ENCODE measurements around the gene PODN.

The PODN gene

DNA sequence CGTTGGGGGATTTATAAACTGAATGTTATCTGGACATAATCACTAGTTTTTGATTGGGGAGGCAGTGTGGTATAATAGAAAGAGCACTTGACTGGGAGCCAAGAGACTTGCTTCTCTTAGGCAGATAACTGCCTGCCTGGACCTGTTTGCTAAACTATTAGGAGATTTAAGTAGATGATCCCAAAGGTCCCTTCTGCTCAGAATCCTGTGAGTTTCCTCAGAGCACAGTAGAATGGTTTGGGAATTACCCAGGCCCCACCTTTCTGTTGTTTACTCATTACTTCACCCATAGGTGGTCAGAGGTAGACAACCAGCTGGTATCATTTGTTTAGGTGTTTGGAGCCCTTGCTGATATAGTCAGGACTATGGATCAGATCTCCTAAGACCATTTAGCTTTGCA, 10.3 kb upstream of the PODN start:
- DNase-seq = no peak

DNA sequence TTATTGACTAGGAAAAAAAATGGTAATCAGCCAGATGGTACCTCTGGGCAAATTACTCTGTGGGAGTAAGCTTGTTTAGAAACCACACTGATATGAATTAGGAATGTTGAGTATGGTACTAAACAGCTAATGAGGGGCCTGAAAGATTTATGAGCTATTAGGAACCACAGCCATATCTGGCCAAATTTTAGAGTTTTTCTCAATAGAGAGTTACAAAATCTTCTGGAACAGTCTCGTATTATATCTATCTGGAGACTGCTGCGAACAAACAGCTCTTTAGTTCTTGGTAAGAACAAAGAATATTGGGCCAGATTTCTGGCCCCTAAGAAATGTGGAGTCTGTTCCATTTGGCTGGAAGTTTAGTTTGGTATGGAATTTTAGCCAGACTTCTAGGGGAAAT, 4.9 kb upstream of the PODN start:
- DNase-seq = no peak

- DNase-seq = no peak
Measured at GRCh38 chr1:53060579-53060978, 1.4 kb upstream of the PODN start.

DNA sequence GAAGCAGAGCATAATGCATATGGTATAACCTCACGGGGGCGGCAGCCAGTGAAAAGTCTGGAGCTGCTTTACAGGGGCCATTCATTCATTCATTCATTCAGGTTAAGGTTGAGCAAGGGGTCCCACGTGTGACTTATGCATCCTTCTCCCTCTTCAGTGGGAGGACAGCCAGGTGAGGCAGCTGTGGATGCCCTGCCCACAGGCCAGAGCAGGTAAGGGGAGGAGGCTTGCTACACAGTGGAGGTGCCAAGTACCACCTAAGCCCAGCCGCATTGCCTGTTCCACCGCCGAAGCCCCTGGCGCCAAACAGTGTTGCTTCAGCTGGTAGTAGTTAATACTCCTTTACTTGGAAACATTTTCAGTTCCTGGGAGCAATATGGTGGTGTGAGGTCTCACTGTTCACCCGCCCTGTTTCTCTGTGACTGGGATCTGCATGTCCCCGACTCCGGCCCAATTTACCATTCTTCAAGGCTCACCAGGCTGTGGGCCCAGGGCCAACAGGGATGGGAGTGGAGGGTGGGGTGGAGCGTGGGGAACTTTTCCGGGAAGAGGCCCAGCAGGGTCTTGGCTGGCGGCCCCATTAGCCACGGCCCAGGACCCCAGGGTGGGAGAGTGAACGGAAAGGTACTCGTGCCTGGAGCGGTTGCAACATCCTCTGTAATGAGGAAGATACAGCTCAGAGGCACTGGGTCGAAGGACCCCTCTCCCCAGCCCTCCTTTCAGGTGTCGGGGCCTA, 722 bp upstream of the PODN start:
- DNase-seq = no peak

DNA sequence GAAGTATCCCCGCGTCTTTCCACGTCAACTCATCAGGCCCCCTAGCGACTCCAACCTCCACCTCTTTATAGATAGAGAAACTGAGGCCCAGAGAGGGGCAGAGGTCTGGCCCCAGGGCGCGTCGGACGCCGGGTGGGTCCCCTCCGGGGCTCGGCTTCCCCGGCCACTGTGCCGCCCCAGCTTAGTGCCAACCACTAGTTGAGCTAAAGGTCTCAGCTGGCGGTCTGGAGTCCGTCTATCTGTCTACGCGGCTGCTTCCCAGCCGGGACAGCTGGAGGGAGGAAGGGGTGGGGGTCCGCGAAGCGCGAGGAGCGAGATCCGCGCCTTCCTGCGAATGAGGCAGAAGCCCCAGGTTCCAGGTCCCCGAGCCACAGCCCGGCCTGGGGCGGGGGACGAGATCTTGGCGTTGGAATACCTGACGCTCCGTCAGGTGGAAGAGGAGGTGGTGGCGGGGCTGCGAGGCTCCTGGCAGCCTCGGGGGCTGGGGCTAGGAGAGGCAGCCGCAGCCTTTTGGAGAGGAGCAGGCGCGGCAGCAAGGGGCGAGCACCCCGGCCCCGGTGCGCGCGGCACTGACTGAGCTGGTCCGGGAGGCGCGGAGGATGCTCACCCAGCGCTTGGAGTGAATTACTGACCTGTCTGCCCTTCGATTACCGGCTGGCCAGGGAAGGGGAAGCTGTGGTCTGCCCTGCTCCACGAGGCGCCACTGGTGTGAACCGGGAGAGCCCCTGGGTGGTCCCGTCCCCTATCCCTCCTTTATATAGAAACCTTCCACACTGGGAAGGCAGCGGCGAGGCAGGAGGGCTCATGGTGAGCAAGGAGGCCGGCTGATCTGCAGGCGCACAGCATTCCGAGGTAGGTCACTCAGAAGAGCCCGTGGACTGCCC, 937 bp downstream of the PODN start:
- no peak for DNase-seq

- DNase-seq = no peak
Measured at GRCh38 chr1:53063744-53064515, 1.9 kb downstream of the PODN start.

GRCh38 chr1:53065391-53065790, 3.4 kb downstream of the PODN start:
- no peak for DNase-seq

GRCh38 chr1:53066488-53066887, 4.5 kb downstream of the PODN start:
- no peak for DNase-seq

GRCh38 chr1:53066891-53067738, 5.1 kb downstream of the PODN start:
- DNase-seq = no peak

- DNase-seq = no peak
Measured at GRCh38 chr1:53067886-53068285, 5.9 kb downstream of the PODN start.

GRCh38 chr1:53068314-53069099, 6.5 kb downstream of the PODN start:
- no peak for DNase-seq

DNA sequence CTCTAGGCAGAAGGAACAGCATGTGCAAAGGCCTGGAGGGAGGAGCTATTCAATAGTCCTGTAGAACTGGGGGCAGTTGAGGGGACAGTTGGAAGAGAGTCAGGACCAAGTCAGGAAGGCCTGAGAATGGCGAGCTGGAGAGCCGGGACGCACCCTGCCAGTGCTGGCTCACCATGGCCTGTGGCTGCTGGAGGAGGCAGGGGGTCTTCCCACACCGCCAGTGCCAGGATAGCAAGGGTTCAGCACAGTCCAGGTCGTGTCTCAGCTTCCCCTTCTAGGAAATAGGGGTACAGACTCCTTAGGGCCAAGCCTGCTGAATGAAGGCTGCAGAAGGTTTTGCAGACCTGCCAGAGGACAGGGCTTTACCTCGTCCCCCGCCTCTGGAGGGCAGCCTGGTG, 7.3 kb downstream of the PODN start:
- DNase-seq = no peak

DNA sequence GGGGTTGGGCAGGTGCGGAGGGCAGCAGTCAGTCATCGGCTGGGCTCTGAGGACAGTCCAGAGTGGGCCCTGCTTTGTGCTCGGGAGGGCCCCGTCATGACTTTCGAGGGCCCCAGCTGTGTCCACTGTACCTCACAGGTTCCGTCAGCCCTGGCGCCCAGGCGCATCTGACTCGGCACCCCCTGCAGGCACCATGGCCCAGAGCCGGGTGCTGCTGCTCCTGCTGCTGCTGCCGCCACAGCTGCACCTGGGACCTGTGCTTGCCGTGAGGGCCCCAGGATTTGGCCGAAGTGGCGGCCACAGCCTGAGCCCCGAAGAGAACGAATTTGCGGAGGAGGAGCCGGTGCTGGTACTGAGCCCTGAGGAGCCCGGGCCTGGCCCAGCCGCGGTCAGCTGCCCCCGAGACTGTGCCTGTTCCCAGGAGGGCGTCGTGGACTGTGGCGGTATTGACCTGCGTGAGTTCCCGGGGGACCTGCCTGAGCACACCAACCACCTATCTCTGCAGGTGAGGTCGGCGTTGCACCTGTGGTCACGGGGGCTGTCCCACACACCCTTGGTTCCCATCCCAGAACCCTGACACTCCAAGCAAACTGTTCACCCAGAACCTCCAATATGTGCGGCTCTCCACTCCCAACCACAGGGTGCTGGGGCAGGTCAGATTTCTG, 7.8 kb downstream of the PODN start:
- DNase-seq = no peak

DNA sequence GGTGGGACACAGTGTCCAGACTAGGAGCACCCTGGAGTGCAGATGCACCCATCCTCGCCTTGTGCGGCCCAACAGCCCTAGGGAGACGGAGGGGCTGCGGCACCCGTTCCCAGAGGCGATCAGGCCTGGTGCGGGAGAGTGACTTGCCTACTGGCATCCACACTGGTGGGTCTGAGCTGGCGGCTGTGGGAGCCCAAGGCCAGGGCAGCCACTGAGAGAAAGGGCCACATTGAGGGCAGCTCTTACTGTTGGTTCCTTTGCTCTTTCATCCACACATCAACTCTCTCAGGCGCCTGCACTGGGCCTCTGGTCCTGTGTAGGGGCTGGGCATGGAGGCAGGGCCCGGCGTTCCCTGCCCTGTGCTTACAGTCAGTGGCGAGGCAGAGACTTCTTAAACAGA, 8.6 kb downstream of the PODN start:
- DNase-seq = no peak

DNA sequence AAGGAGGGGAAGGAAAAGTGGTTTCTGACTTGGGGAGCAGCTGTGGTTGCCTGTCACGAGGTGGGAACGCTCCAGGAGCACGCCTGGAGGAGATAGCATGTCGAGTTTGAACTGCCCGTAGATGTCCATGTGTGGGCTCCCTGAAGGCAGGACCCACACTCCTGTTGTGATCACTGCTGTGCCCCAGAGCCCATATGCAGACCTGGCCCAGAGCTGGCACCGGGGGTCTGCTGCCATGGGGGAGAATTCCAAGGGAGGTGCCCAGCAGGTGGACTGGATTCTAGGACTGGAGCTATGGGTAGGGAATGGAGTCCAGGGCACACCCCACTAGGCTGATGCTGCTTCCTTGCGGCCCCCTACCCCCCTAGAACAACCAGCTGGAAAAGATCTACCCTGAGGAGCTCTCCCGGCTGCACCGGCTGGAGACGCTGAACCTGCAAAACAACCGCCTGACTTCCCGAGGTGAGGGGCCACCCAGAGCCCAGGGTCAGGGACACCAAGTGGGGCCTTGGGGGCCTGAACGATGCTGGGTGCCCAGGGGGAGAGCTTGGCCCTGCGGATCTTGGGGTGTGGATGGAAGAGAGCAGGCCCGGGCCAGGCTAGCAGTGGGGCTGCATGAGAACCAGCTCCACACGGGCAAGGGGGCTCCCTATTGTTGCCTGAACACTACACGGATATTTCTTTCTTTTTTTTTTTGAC, 9.3 kb downstream of the PODN start:
- DNase-seq = no peak

GRCh38 chr1:53071915-53072314, 9.9 kb downstream of the PODN start:
- DNase-seq = no peak

GRCh38 chr1:53073287-53073686, 11.3 kb downstream of the PODN start:
- DNase-seq = no peak

DNA sequence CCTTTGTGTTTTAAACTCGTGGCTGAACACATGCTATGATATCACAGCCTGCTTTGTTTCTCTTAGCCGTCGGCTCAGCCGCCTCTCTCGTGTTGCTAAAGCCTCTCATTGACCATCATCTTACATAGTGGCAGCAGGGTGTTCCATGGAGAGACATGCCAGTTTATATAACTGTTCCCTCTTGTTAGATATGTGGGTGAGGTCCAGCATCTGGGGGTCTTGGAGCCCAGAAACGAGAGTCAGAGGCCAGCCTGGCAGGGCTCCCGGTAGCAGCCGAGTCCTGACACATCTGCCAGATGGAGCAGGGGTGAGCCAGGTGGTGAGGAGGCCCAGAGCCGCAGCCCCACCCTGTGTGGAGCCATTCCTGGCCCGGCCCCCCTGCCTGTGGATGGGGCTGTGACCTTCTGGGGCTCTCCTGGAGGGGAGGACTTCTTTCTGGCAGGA, 11.9 kb downstream of the PODN start:
- DNase-seq = no peak

DNA sequence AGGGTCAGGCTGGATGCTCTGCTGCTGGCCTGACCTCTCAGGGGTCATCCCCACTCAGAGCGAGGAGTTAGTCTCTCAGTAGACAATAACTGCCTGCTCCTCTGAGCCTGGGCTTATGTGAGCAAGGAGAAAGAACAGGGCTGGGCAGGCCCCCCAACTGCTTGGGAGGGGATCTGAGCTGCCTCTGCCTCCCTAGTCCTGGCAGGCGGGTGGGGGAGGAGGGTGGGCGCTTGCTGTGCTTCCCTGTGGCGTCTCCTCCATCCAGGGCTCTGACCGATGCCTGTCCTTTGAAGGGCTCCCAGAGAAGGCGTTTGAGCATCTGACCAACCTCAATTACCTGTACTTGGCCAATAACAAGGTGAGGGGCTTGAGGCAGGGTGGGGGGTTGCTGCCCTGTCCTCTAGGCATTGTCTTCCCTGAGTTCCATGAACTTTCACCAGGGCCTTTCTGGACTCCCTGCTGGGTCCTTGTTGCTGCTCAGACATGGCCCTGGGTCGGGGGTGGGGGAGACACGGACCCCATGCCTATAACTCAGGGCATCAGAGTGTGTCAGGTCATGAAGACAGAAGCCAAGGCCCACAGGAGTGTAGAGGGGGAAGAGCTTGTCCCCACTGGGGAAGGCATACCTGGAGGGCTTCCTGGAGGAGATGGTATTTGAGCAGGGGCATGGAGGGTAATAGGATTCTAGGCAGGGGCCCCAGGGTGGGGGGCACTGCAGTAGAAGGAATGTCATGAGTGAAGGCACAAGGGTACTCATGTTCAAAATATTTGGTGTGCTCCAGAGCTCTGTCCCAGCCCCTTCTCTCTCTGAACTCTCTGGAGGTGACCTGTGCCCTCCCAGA, 12.5 kb downstream of the PODN start:
- DNase-seq = no peak

GRCh38 chr1:53075206-53075605, 13.2 kb downstream of the PODN start:
- no peak for DNase-seq
